ENCODE data around the gene ZNF620.

DNA sequence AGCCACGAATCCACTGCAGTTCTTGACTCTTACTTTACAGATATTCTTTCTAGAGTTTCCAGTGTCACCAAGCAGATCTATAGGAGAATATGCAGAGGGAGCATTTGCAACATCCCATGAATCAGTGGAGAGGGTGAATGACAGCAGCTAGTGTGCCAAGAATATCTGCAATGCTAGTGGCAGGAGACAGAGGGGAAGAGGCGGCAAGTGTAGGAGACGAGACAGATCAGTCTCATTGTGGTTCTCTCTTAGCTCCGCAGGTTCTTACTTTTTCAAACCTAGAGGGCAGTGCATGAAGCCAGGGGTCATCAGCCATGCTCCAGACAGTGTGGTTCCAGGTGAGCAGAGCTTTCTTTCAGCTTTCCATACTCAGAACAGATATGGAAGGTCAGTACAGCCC lies 28.2 kb upstream of the ZNF620 start:
- no peak for TF ChIP-seq POLR2A (IDR thresholded peaks at IDR 0.05; ENCODE audit: low read length)
- no peak for TF ChIP-seq GATA1 (IDR thresholded peaks at IDR 0.05; ENCODE audit: low read depth, low read length)

Data from erythroblast (primary cell).